HCT116 (cell line): ENCODE measurements around the gene ETDB. TPM values are rescaled to one million over a fixed set of nuclear protein-coding genes. Genes with fewer than 3 reads are reported as not detected.

Source experiments
- ATAC-seq: fragments of 200-7000 bp; cut with Tn5 transposase; 2 replicates; pipeline ENCODE4 v1.9.1; 2020; ENCODE audit warnings: mild to moderate bottlenecking, moderate library complexity
- BruUV-seq: library from RNA; stranded (reverse); fragments of 400-500 nt; replicated peaks from 2 replicates; lab custom pipeline; 2021; lab: Mats Ljungman, UMichigan
- CTCF ChIA-PET: fragments of 300-600 bp; sonication (Branson Sonifier 250); formaldehyde crosslinking; loops from one replicate; lab custom pipeline; 2021; ENCODE audit warnings: antibody characterized with exemption; lab: Charles Lee
- POLR2A ChIA-PET: fragments of 300-600, 350-600 bp; sonication (Branson Sonifier 250); formaldehyde crosslinking; loops from one replicate; lab custom pipeline; 2021; ENCODE audit warnings: antibody characterized with exemption; lab: Charles Lee
- RAD21 ChIA-PET, 2 experiments: fragments of 300-600 bp; sonication (Branson Sonifier 250); formaldehyde crosslinking; loops; one replicate each; lab custom pipeline; 2023; ENCODE audit warnings: low total read pairs in 2 of 2; ENCODE audit not compliant: uncharacterized antibody in 2 of 2, unreplicated experiment in 2 of 2, low non-redundant PET in 1 of 2; lab: Charles Lee
- DNase-seq: peaks from one replicate; pipeline ENCODE4 v3.0.0-alpha.2; 2010; ENCODE audit warnings: low read depth, low spot score
- H2AFZ ChIP-seq: fragments of 200-600 bp; shearing (Covaris generic), sonication (generic); 2 replicates; pipeline ENCODE4 v1.6.1; 2017; ENCODE audit warnings: low read depth, mixed run types, mixed read lengths, antibody characterized with exemption, low read length; ENCODE audit not compliant: poor library complexity, severe bottlenecking
- H3K27ac ChIP-seq: 2 replicates; pipeline ENCODE4 v1.5.1; 2012; ENCODE audit warnings: low read depth, low read length
- H3K27me3 ChIP-seq: fragments of 200-600 bp; sonication (generic); 2 replicates; pipeline ENCODE4 v1.6.1; 2016; ENCODE audit warnings: mixed run types, low read length, mixed read lengths; ENCODE audit not compliant: insufficient read depth
- H3K36me3 ChIP-seq, 2 experiments: fragments of 200-500 bp in 1 of 2; fragments of 200-600 bp in 1 of 2; sonication (Bioruptor generic) in 1 of 2; sonication (generic) in 1 of 2; 2 replicates each; pipeline versions ENCODE4 v1.5.1 to v1.6.1; 2014 to 2016; ENCODE audit warnings: low read length in 2 of 2, inconsistent platforms in 1 of 2, mixed read lengths in 1 of 2, mixed run types in 1 of 2; ENCODE audit not compliant: insufficient read depth in 2 of 2, control insufficient read depth in 1 of 2
- H3K4me1 ChIP-seq, 2 experiments: fragments of 200-600 bp in 1 of 2; sonication (generic) in 1 of 2; 2 replicates each; pipeline versions ENCODE4 v1.5.1 to v1.6.1; 2012 to 2017; ENCODE audit warnings: low read length in 2 of 2, inconsistent platforms in 1 of 2, mild to moderate bottlenecking in 1 of 2, mixed read lengths in 1 of 2, mixed run types in 1 of 2, moderate library complexity in 1 of 2; ENCODE audit not compliant: insufficient read depth in 2 of 2, control insufficient read depth in 1 of 2
- H3K4me2 ChIP-seq: fragments of 200-600 bp; sonication (generic); 2 replicates; pipeline ENCODE4 v1.6.1; 2017; ENCODE audit warnings: mixed run types, low read length, mixed read lengths
- H3K4me3 ChIP-seq, 2 experiments: fragments of 200-600 bp in 1 of 2; sonication (generic) in 1 of 2; replicated peaks in 1 of 2; 2 replicates each; pipeline ENCODE4 v1.5.1; 2011 to 2016; ENCODE audit warnings: low read length in 2 of 2, control low read depth in 1 of 2, low read depth in 1 of 2, mild to moderate bottlenecking in 1 of 2, mixed read lengths in 1 of 2, mixed run types in 1 of 2
- H3K79me2 ChIP-seq: fragments of 200-600 bp; sonication (generic); 2 replicates; pipeline ENCODE4 v1.6.1; 2017; ENCODE audit warnings: mild to moderate bottlenecking, mixed run types, low read length, moderate library complexity, mixed read lengths; ENCODE audit not compliant: insufficient read depth
- H3K9ac ChIP-seq: fragments of 200-600 bp; sonication (generic); 2 replicates; pipeline ENCODE4 v1.6.1; 2016; ENCODE audit warnings: low read length, mixed read lengths
- H3K9me2 ChIP-seq: fragments of 200-600 bp; sonication (generic), shearing (Covaris generic); 2 replicates; pipeline ENCODE4 v1.6.1; 2017; ENCODE audit warnings: mixed run types, mild to moderate bottlenecking, moderate library complexity; ENCODE audit not compliant: insufficient read depth
- H3K9me3 ChIP-seq, 2 experiments: fragments of 200-500 bp in 1 of 2; fragments of 200-600 bp in 1 of 2; sonication (Bioruptor generic) in 1 of 2; sonication (generic) in 1 of 2; 2 replicates each; pipeline ENCODE4 v1.6.1; 2014 to 2017; ENCODE audit warnings: low read length in 2 of 2, mixed read lengths in 2 of 2, inconsistent platforms in 1 of 2, low read depth in 1 of 2, mild to moderate bottlenecking in 1 of 2, mixed run types in 1 of 2, moderate library complexity in 1 of 2; ENCODE audit not compliant: control insufficient read depth in 1 of 2, insufficient read depth in 1 of 2
- H4K20me1 ChIP-seq: fragments of 200-600 bp; sonication (generic), shearing (Covaris generic); 2 replicates; pipeline ENCODE4 v1.6.1; 2017; ENCODE audit warnings: mixed run types, mild to moderate bottlenecking, moderate library complexity; ENCODE audit not compliant: insufficient read depth
- CEBPB ChIP-seq: IDR thresholded peaks from 2 replicates; pipeline ENCODE4 v1.6.1; 2012; ENCODE audit warnings: low read depth
- EGR1 ChIP-seq: IDR thresholded peaks from 2 replicates; pipeline ENCODE4 v1.6.1; 2012; ENCODE audit warnings: low read depth
- EZH2 ChIP-seq: fragments of 200-600 bp; sonication (generic); IDR thresholded peaks from 2 replicates; pipeline ENCODE4 v1.6.1; 2017; ENCODE audit warnings: antibody characterized with exemption, mixed run types
- EZH2phosphoT487 ChIP-seq: fragments of 200-600 bp; IDR thresholded peaks from 2 replicates; pipeline ENCODE4 v1.6.1; 2018; ENCODE audit warnings: antibody characterized with exemption, borderline replicate concordance
- JUND ChIP-seq: IDR thresholded peaks from 2 replicates; pipeline ENCODE4 v1.6.1; 2012
- POLR2AphosphoS5 ChIP-seq: IDR thresholded peaks from 2 replicates; pipeline ENCODE4 v1.6.1; 2011; ENCODE audit warnings: mild to moderate bottlenecking, low read depth, low read length, moderate library complexity
- SP1 ChIP-seq: IDR thresholded peaks from 2 replicates; pipeline ENCODE4 v1.6.1; 2012; ENCODE audit warnings: low read depth
- TCF7L2 ChIP-seq: IDR thresholded peaks from 2 replicates; pipeline ENCODE4 v1.7.0; 2011; ENCODE audit warnings: borderline replicate concordance, inconsistent platforms; ENCODE audit not compliant: insufficient read depth, insufficient read length; ENCODE audit errors: extremely low read depth
- YY1 ChIP-seq: IDR thresholded peaks from 2 replicates; pipeline ENCODE4 v1.6.1; 2011; ENCODE audit warnings: low read length, low read depth, moderate library complexity, mild to moderate bottlenecking; ENCODE audit not compliant: insufficient replicate concordance; ENCODE audit errors: extremely low read depth
- ZBTB33 ChIP-seq: IDR thresholded peaks from 2 replicates; pipeline ENCODE4 v1.6.1; 2011; ENCODE audit warnings: mild to moderate bottlenecking, low read length, moderate library complexity; ENCODE audit not compliant: insufficient replicate concordance; ENCODE audit errors: extremely low read depth
- ZFX ChIP-seq: fragments of 450-650 bp; IDR thresholded peaks from 2 replicates; pipeline ENCODE4 v1.6.1; 2017
- ZNF274 ChIP-seq: fragments of 200-500 bp; sonication (Bioruptor generic); IDR thresholded peaks from 2 replicates; pipeline ENCODE4 v1.6.1; 2014; ENCODE audit warnings: mild to moderate bottlenecking, low read depth, low read length, inconsistent platforms
- intact Hi-C: fragments of 100-400 bp; cut with micrococcal nuclease; formaldehyde crosslinking; loops from 2 replicates; pipeline ENCODE4 v1.10.0; 2022
- total RNA-seq: library from RNA; stranded (reverse); gene quantifications from one replicate; pipeline ENCODE4 v1.2.1, GENCODE V29; 2021; ENCODE audit not compliant: unreplicated experiment
- TF ChIP-seq, protein P1 (sequence below): IDR thresholded peaks from 2 replicates; pipeline ENCODE4 v1.6.1; 2012

The ETDB gene
- total RNA-seq, 1 experiment from 2014 or later = not detected

GRCh38 chrX:135094726-135095125 lies 25.6 kb downstream of the ETDB start:
- Histone ChIP-seq H3K9ac (no peak overlapping the region), H3K9me2 (no peaks in the 10 kb centered on the region), H3K79me2 (no peaks in the 10 kb centered on the region), H3K27me3 (0 out of 2 replicates have a peak, but pooled peaks cover 4% of the 10 kb centered on the region), H4K20me1 (no peaks in the 10 kb centered on the region), H3K4me1 (peaks cover 0 to 8% of the 10 kb centered on the region in 2 experiments; a peak in 2 of 4 replicates), H3K4me2 (no peak overlapping the region), H3K4me3 (no peak overlapping the region), H2AFZ (no peak overlapping the region), H3K27ac (no peak overlapping the region), H3K36me3 (no peaks in the 10 kb centered on the region), H3K9me3 (no peaks in the 10 kb centered on the region)
- POLR2A ChIA-PET = no interaction called here
- DNase-seq (no peak), ATAC-seq (no peak)
- CTCF ChIA-PET = no interaction called here
- intact Hi-C loops = no loop called here
- RAD21 ChIA-PET = no interaction called here
- no peak for TF ChIP-seq JUND
- TF ChIP-seq TCF7L2 = no peak
- TF ChIP-seq YY1 = no peak
- TF ChIP-seq EGR1 = no peak
- TF ChIP-seq ZNF274 = no peak
- no peak for TF ChIP-seq SP1
- TF ChIP-seq, protein P1, sequence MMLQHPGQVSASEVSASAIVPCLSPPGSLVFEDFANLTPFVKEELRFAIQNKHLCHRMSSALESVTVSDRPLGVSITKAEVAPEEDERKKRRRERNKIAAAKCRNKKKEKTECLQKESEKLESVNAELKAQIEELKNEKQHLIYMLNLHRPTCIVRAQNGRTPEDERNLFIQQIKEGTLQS = no peak
- TF ChIP-seq ZFX = no peak
- TF ChIP-seq, all 23 proteins: peak for 0
- BruUV-seq = no TSS peak

DNA sequence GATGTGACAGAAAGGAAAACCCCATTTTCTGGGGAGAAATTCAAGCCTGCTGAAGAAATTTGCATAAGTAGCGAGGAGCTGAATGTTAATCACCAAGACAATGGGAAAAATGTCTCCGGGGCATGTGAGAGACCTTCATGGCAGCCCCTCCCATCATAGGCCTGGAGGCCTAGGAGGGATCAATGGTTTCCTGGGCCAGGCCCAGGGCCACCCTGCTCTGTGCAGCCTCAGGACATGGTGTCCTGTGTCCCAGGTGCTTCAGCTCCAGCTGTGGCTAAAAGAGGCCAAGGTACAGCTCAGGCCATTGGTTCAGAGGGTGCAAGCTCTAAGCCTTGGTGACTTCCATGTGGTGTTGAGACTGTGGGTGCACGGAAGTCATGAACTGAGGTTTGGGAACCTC lies 31.2 kb downstream of the ETDB start:
- ChIA-PET CTCF (no interaction called here), RAD21 (no interaction called here), POLR2A (no interaction called here)
- Histone ChIP-seq H3K27ac (no peak overlapping the region), H3K4me1 (peaks cover 0 to 8% of the 10 kb centered on the region in 2 experiments; a peak in 2 of 4 replicates), H3K9ac (no peak overlapping the region), H3K4me3 (no peak overlapping the region), H3K79me2 (no peaks in the 10 kb centered on the region), H3K9me2 (no peaks in the 10 kb centered on the region), H2AFZ (no peak overlapping the region), H3K36me3 (no peaks in the 10 kb centered on the region), H4K20me1 (no peaks in the 10 kb centered on the region), H3K4me2 (no peak overlapping the region), H3K9me3 (no peaks in the 10 kb centered on the region), H3K27me3 (no peaks in the 10 kb centered on the region)
- BruUV-seq = no TSS peak
- intact Hi-C loops = no loop called here
- ATAC-seq (no peak), DNase-seq (no peak)
- TF ChIP-seq SP1 (no peak), EZH2phosphoT487 (no peak), ZNF274 (no peak), YY1 (no peak), CEBPB (no peak), EGR1 (no peak), ZBTB33 (no peak), POLR2AphosphoS5 (no peak), EZH2 (no peak)
- TF ChIP-seq, protein P1 = no peak
